Epithelial cell of proximal tubule (primary cell): ENCODE measurements around the gene FGF8. TPM values are rescaled to one million over a fixed set of nuclear protein-coding genes. Genes with fewer than 3 reads are reported as not detected.

Experiments used
- DNase-seq: peaks from one replicate; pipeline ENCODE4 v3.0.0-alpha.2; 2011; ENCODE audit warnings: low read depth
- H3K4me3 ChIP-seq: 2 replicates; pipeline ENCODE4 v1.5.1; 2011; ENCODE audit warnings: low read depth, mild to moderate bottlenecking, low read length
- CTCF ChIP-seq: conservative IDR thresholded peaks from 2 replicates; pipeline ENCODE4 v1.5.1; 2012; ENCODE audit warnings: low read depth, mild to moderate bottlenecking, low read length
- total RNA-seq: library from RNA; depleted of rRNA; stranded (reverse); fragments of >200 nt; gene quantifications from 2 replicates; pipeline ENCODE4 v1.2.3, GENCODE V29; 2015

Gene FGF8
- total RNA-seq, 1 donor from 2014 or later: not detected

- H3K4me3 ChIP-seq: no peak overlapping the region
- TF ChIP-seq CTCF: no peak
- DNase-seq: no peak
Measured at GRCh38 chr10:101777619-101778145, 1.8 kb upstream of the FGF8 start.

- no peak overlapping the region for H3K4me3 ChIP-seq
- no peak for TF ChIP-seq CTCF
- no peak for DNase-seq
Measured at GRCh38 chr10:101776161-101776817, 375 bp upstream of the FGF8 start.

GRCh38 chr10:101774589-101775272 lies 1.2 kb downstream of the FGF8 start:
- no peak for TF ChIP-seq CTCF
- DNase-seq: no peak
- H3K4me3 ChIP-seq: no peak overlapping the region

GRCh38 chr10:101773923-101774588 lies 1.9 kb downstream of the FGF8 start:
- DNase-seq: no peak
- H3K4me3 ChIP-seq: no peak overlapping the region
- no peak for TF ChIP-seq CTCF

- no peak for DNase-seq
- TF ChIP-seq CTCF: no peak
- no peak overlapping the region for H3K4me3 ChIP-seq
Measured at GRCh38 chr10:101772895-101773761, 2.8 kb downstream of the FGF8 start.
